GM23338 (cell line): ENCODE results near the gene HOXA10.
A peak's percentile ranks its signal among the peaks of the same experiment; 100 is the strongest.

Experiments used
- EZH2 ChIP-seq: fragments of 200-600 bp; sonication (generic); IDR thresholded peaks from one replicate; pipeline ENCODE4 v1.8.0; 2017; ENCODE audit warnings: antibody characterized with exemption, mild to moderate bottlenecking, low read depth; ENCODE audit not compliant: unreplicated experiment
- EZH2phosphoT487 ChIP-seq: fragments of 200-600 bp; sonication (generic); IDR thresholded peaks from one replicate; pipeline ENCODE4 v1.8.1; 2018; ENCODE audit warnings: antibody characterized with exemption; ENCODE audit not compliant: unreplicated experiment
- JUNB ChIP-seq: IDR thresholded peaks from one replicate; pipeline ENCODE4 v1.6.1; 2016; ENCODE audit warnings: antibody characterized with exemption; ENCODE audit not compliant: unreplicated experiment
- POLR2AphosphoS5 ChIP-seq: IDR thresholded peaks from 2 replicates; pipeline ENCODE4 v1.6.1; 2016; ENCODE audit warnings: antibody characterized with exemption, low read depth
- ZNF114 ChIP-seq: fragments of 250-450 bp; sonication (Bioruptor Pico); IDR thresholded peaks from 2 replicates; pipeline ENCODE4 v1.5.0; 2020; ENCODE audit warnings: mild to moderate bottlenecking, moderate library complexity
- TF ChIP-seq, protein P1 (sequence below), 2 experiments: fragments of 200-600 bp in 1 of 2; sonication (generic) in 1 of 2; conservative IDR thresholded peaks; 2 replicates each; pipeline versions ENCODE4 v1.5.1 to v1.6.1; 2016 to 2017; ENCODE audit warnings: antibody characterized with exemption in 2 of 2, low read depth in 2 of 2, mild to moderate bottlenecking in 2 of 2, moderate library complexity in 1 of 2
- TF ChIP-seq, protein P2 (sequence below): IDR thresholded peaks from one replicate; pipeline ENCODE4 v1.6.1; 2018; ENCODE audit warnings: antibody characterized with exemption; ENCODE audit not compliant: unreplicated experiment

DNA sequence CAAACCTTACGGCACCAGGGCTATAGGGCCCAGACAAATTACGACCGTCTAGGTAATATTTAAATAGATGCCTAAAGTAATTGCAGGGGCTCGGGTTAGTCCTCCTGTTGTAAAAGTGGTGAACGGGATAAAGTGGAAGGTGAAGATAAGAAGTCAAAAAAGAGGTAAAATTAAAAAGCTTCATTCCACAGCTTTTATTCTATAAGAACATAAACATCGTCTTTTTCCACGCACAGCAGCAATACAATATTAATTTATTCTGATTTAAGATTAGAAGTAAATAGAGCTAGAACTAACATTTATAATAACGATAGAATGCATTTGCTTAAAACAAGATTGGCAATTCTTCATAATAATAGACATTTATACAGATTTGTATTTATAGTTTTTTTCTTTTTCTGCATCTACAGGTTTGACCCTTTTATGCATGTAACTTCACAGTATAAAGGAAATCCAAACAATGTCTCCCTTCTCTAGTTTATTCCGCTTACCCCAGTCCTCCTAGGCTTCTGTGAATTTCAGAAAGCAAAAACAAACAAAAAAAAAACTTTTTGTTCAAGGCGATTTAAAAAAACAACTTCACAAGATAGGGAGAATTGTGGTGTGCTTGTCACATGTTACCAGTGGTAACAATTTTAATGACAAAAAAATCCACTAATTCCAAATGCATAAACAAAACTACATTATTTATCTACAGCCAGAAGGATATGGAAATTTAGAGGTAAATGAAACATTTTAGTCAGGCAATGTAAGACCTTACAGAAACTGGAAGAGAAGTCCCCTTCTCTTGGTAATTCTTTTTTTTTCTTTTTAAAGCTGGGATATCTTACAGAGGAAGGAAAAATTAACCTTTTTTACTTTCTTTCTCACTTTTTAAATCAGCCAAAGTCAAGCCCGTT lies 3.4 kb downstream of the HOXA10 start:
- TF ChIP-seq, protein P1, sequence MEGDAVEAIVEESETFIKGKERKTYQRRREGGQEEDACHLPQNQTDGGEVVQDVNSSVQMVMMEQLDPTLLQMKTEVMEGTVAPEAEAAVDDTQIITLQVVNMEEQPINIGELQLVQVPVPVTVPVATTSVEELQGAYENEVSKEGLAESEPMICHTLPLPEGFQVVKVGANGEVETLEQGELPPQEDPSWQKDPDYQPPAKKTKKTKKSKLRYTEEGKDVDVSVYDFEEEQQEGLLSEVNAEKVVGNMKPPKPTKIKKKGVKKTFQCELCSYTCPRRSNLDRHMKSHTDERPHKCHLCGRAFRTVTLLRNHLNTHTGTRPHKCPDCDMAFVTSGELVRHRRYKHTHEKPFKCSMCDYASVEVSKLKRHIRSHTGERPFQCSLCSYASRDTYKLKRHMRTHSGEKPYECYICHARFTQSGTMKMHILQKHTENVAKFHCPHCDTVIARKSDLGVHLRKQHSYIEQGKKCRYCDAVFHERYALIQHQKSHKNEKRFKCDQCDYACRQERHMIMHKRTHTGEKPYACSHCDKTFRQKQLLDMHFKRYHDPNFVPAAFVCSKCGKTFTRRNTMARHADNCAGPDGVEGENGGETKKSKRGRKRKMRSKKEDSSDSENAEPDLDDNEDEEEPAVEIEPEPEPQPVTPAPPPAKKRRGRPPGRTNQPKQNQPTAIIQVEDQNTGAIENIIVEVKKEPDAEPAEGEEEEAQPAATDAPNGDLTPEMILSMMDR (conservative IDR thresholded peaks at IDR 0.05; ENCODE audit: low read depth in 2 of 2) = no peak
- TF ChIP-seq EZH2 (peak; percentile 87), POLR2AphosphoS5 (no peak), EZH2phosphoT487 (no peak), ZNF114 (no peak), JUNB (no peak)
- TF ChIP-seq, protein P2, sequence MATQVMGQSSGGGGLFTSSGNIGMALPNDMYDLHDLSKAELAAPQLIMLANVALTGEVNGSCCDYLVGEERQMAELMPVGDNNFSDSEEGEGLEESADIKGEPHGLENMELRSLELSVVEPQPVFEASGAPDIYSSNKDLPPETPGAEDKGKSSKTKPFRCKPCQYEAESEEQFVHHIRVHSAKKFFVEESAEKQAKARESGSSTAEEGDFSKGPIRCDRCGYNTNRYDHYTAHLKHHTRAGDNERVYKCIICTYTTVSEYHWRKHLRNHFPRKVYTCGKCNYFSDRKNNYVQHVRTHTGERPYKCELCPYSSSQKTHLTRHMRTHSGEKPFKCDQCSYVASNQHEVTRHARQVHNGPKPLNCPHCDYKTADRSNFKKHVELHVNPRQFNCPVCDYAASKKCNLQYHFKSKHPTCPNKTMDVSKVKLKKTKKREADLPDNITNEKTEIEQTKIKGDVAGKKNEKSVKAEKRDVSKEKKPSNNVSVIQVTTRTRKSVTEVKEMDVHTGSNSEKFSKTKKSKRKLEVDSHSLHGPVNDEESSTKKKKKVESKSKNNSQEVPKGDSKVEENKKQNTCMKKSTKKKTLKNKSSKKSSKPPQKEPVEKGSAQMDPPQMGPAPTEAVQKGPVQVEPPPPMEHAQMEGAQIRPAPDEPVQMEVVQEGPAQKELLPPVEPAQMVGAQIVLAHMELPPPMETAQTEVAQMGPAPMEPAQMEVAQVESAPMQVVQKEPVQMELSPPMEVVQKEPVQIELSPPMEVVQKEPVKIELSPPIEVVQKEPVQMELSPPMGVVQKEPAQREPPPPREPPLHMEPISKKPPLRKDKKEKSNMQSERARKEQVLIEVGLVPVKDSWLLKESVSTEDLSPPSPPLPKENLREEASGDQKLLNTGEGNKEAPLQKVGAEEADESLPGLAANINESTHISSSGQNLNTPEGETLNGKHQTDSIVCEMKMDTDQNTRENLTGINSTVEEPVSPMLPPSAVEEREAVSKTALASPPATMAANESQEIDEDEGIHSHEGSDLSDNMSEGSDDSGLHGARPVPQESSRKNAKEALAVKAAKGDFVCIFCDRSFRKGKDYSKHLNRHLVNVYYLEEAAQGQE = no peak
